8988T (cell line): ENCODE measurements around the gene ZG16.

Experiments
- DNase-seq: peaks from one replicate; pipeline ENCODE4 v3.0.0; 2011

Gene ZG16

GRCh38 chr16:29826342-29826695 lies 48.3 kb downstream of the ZG16 start:
- no peak for DNase-seq

- no peak for DNase-seq
Measured at GRCh38 chr16:29830774-29831173, 52.7 kb downstream of the ZG16 start.

GRCh38 chr16:29831490-29831889 lies 53.4 kb downstream of the ZG16 start:
- DNase-seq = no peak
